ENCODE data around the gene ZNF337.

- TF ChIP-seq REST (IDR thresholded peaks at IDR 0.05; ENCODE audit: insufficient read depth in 1 of 2, low read depth in 2 of 2, low read length in 2 of 2): no peak
- TF ChIP-seq POLR2AphosphoS5 (IDR thresholded peaks at IDR 0.05; ENCODE audit: low read depth, low read length): no peak
- no peak for TF ChIP-seq SIN3A (IDR thresholded peaks at IDR 0.05; ENCODE audit: borderline replicate concordance, insufficient read depth, low read length)
Measured at GRCh38 chr20:25643716-25644115, 52.9 kb downstream of the ZNF337 start.
